Spleen (tissue), 11 donors: Measurements from ENCODE around the gene ZNF740. TPM values are rescaled to one million over a fixed set of nuclear protein-coding genes. Genes with fewer than 3 reads are reported as not detected.

ENCODE experiments used
- DNase-seq: peaks from one replicate; pipeline ENCODE4 v3.0.0-alpha.2; 2020
- H3K27ac ChIP-seq, 8 donors: fragments of 200-600 bp; sonication (generic) in 7 of 8; 1 replicate in 4 of 8; 2 replicates in 4 of 8; pipeline versions ENCODE4 v1.5.0 to v1.8.0; 2016 to 2021; ENCODE audit warnings: inconsistent platforms in 4 of 8, mild to moderate bottlenecking in 4 of 8, moderate library complexity in 1 of 8
- H3K27me3 ChIP-seq, 7 donors: fragments of 200-600 bp; sonication (generic) in 6 of 7; replicated peaks in 1 of 7; 1 replicate in 4 of 7; 2 replicates in 3 of 7; pipeline versions ENCODE4 v1.5.0 to v1.8.0; 2016 to 2021; ENCODE audit warnings: inconsistent platforms in 3 of 7, mild to moderate bottlenecking in 1 of 7
- H3K36me3 ChIP-seq, 6 donors: fragments of 200-600 bp; sonication (generic) in 5 of 6; 1 replicate in 4 of 6; 2 replicates in 2 of 6; pipeline versions ENCODE4 v1.5.0 to v1.8.0; 2016 to 2021; ENCODE audit warnings: inconsistent platforms in 2 of 6
- H3K4me1 ChIP-seq, 6 donors: fragments of 200-600 bp; sonication (generic) in 5 of 6; 1 replicate in 3 of 6; 2 replicates in 3 of 6; pipeline versions ENCODE4 v1.5.0 to v1.8.0; 2016 to 2021; ENCODE audit warnings: inconsistent platforms in 3 of 6
- H3K4me3 ChIP-seq, 8 donors: fragments of 200-600 bp; sonication (generic) in 7 of 8; 1 replicate in 4 of 8; 2 replicates in 4 of 8; pipeline versions ENCODE4 v1.5.0 to v1.8.0; 2016 to 2021; ENCODE audit warnings: inconsistent platforms in 4 of 8, mild to moderate bottlenecking in 4 of 8, moderate library complexity in 2 of 8
- H3K9me3 ChIP-seq, 8 donors: fragments of 200-600 bp; sonication (generic) in 7 of 8; 1 replicate in 4 of 8; 2 replicates in 4 of 8; pipeline versions ENCODE4 v1.5.0 to v1.8.0; 2016 to 2021; ENCODE audit warnings: inconsistent platforms in 4 of 8
- CTCF ChIP-seq, 11 experiments: fragments of 200-600 bp in 7 of 11; fragments of 450-650 bp in 4 of 11; sonication (generic) in 4 of 11; IDR thresholded peaks in 8 of 11; conservative IDR thresholded peaks in 3 of 11; 1 replicate in 7 of 11; 2 replicates in 4 of 11; pipeline versions ENCODE4 v1.4.0 to v1.8.0; 2016 to 2021; ENCODE audit warnings: antibody characterized with exemption in 11 of 11, inconsistent platforms in 4 of 11, mild to moderate bottlenecking in 1 of 11
- POLR2A ChIP-seq, 3 donors: fragments of 450-650 bp; IDR thresholded peaks; one replicate each; pipeline ENCODE4 v1.5.1; 2017; ENCODE audit warnings: antibody characterized with exemption in 3 of 3, mild to moderate bottlenecking in 1 of 3
- POLR2AphosphoS5 ChIP-seq, 3 donors: sonication (generic); formaldehyde crosslinking; IDR thresholded peaks; one replicate each; pipeline ENCODE4 v1.5.1; 2017; ENCODE audit warnings: antibody characterized with exemption in 3 of 3
- WGBS, 5 donors: extraction: QIAGEN DNeasy Blood & Tissue Kit in 3 of 5; methylation state at CpG; one replicate each; pipeline versions ENCODE4 v1.1.5 to v1.1.7; 2013 to 2018; 5-methylcytosine and 5-hydroxymethylcytosine counted together
- intact Hi-C: fragments of 100-400 bp; cut with DNase I; formaldehyde crosslinking; loops from one replicate; pipeline ENCODE4 v1.15.0; 2023; ENCODE audit warnings: low total_unique reads
- polyA plus RNA-seq, 3 donors: library from polyadenylated mRNA; stranded (reverse); fragments of 200-250 nt; gene quantifications; one replicate each; pipeline ENCODE4 v1.2.1, GENCODE V29; 2013
- total RNA-seq, 7 donors: library from RNA; depleted of rRNA in 3 of 7; stranded (reverse); fragments of >200 nt in 3 of 7; fragmentation: NEBNext Ultra II Directional in 4 of 7; extraction: Animal tissue kit (Norgen Biotek cat#: 25700) in 4 of 7; gene quantifications; one replicate each; pipeline versions ENCODE4 v1.1.0 to v1.2.1, GENCODE V29; 2016 to 2021
- donor health status: healthy with polysubstance abuse.
- donor health status: DM: no; HTN: no; CAD: no; lungs with moderate emphysema.
- donor health status: DM: no; HTN: no; CAD: no.
- donor health status: Bipolar disorder and iron deficiency.
- donor health status: healthy.
- donor health status: DM: no; HTN: no; CAD: no.
- donor health status: DM: yes; HTN: yes; CAD: no.

Gene ZNF740
- total and polyA plus RNA-seq, 10 donors = 5.6 to 66.1 (median 27.4) TPM

GRCh38 chr12:53219956-53220693 lies 39.6 kb downstream of the ZNF740 start:
- H3K4me3 ChIP-seq = peak overlapping the region; percentile 75 to 93 (median 80)
- H3K27me3 ChIP-seq = peaks cover 0 to 5% (median 0%) of the 10 kb centered on the region in 7 donors
- H3K27ac ChIP-seq = peak overlapping the region; percentile 97 to 98 (median 98)
- peak; percentile 44 to 53 (median 46) for TF ChIP-seq POLR2AphosphoS5 (IDR thresholded peaks at IDR 0.05)
- TF ChIP-seq CTCF (IDR thresholded peaks at IDR 0.05 in 8 of 11, conservative IDR thresholded peaks at IDR 0.05 in 3 of 11) = no peak
- peak in 1 of 3 donors; percentile 14 for TF ChIP-seq POLR2A (IDR thresholded peaks at IDR 0.05)
- DNase-seq = peak; percentile 95
- WGBS, 5 donors = 0 to 1% (median 1%) methylated on average over 29 to 51 of the region's 53 CpGs
- H3K4me1 ChIP-seq = peaks cover 43 to 95% (median 82%) of the 10 kb centered on the region in 6 donors
- intact Hi-C loops = no loop called here
- H3K9me3 ChIP-seq = no peaks in the 10 kb centered on the region
- peaks cover 0 to under 1% (median 0%) of the 10 kb centered on the region in 6 donors for H3K36me3 ChIP-seq

GRCh38 chr12:53220694-53221202 lies 40.2 kb downstream of the ZNF740 start:
- H3K4me1 ChIP-seq = peaks cover 40 to 89% (median 76%) of the 10 kb centered on the region in 6 donors
- no peaks in the 10 kb centered on the region for H3K36me3 ChIP-seq
- peaks cover 0 to 5% (median 0%) of the 10 kb centered on the region in 7 donors for H3K27me3 ChIP-seq
- H3K4me3 ChIP-seq = peak overlapping the region; percentile 75 to 93 (median 80)
- no peak for TF ChIP-seq POLR2A (IDR thresholded peaks at IDR 0.05)
- no peak for TF ChIP-seq CTCF (IDR thresholded peaks at IDR 0.05 in 8 of 11, conservative IDR thresholded peaks at IDR 0.05 in 3 of 11)
- TF ChIP-seq POLR2AphosphoS5 (IDR thresholded peaks at IDR 0.05) = peak; percentile 72 to 86 (median 85)
- 0 to 1% (median 1%) methylated on average over 30 to 42 of the region's 42 CpGs for WGBS, 5 donors
- H3K27ac ChIP-seq = peak overlapping the region; percentile 97 to 98 (median 98)
- intact Hi-C loops = no loop called here
- no peaks in the 10 kb centered on the region for H3K9me3 ChIP-seq
- peak; percentile 96 for DNase-seq

DNA sequence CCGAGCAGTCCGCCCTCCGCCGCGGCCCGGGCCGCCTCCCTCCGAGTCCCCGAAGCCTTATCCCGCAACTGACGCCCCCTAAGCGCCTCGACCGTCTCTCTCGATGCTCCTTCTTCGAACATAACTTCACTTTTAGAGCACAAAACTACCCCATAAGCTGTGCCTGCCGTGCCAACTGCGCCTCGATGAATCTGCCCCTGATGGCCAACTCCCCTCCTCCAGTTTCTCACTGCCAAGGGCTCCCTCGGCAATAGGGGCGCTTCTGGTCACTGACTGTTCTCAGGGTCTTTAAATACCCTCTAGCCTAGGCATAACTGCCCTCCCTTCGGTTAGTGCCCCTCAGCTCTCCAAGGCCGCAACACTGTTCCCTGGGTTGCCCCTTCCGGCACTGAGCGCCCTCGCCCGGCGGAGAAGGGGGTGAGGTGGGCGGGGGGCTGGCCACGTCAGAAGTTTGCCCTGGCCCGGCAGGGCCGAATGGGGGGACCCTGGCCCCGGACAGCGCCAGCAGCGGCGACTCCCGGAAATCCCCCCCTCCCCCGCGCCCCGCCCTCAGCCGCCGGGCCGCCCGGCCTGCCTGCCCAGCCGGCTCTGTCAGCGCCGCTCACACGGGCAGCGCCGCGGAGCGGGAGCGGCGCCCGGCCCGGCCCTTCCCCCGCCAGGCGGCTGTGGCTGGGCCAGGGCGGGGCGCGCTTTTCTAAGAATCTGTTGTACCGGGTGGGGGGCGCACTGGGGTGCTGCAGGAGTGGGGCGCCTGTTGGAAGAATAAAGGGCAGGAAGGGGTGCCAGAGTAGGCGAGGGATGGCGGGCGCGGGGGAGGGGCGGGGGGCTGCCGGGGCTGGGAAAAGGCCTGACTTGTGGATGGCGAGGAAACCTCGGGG lies 40.9 kb downstream of the ZNF740 start:
- Histone ChIP-seq H3K9me3 (no peaks in the 10 kb centered on the region), H3K4me3 (peak overlapping the region; percentile 75 to 93 (median 80)), H3K27me3 (peaks cover 0 to 5% (median 0%) of the 10 kb centered on the region in 7 donors), H3K36me3 (no peaks in the 10 kb centered on the region), H3K27ac (peak overlapping the region; percentile 97 to 98 (median 98)), H3K4me1 (peaks cover 33 to 82% (median 69%) of the 10 kb centered on the region in 6 donors)
- intact Hi-C loops = no loop called here
- peak; percentile 92 for DNase-seq
- TF ChIP-seq POLR2AphosphoS5 (IDR thresholded peaks at IDR 0.05) = peak; percentile 67 to 83 (median 81)
- peak in 4 of 11 experiments; percentile 14 to 35 (median 16) for TF ChIP-seq CTCF (IDR thresholded peaks at IDR 0.05 in 8 of 11, conservative IDR thresholded peaks at IDR 0.05 in 3 of 11)
- TF ChIP-seq POLR2A (IDR thresholded peaks at IDR 0.05) = peak in 1 of 3 donors; percentile 29
- WGBS, 5 donors = 0 to 2% (median 1%) methylated on average over 48 to 72 of the region's 72 CpGs
